PC-3 (cell line): ENCODE results near the gene SELENOM. TPM values are rescaled to one million over a fixed set of nuclear protein-coding genes. Genes with fewer than 3 reads are reported as not detected.

ENCODE experiments used
- ATAC-seq: fragments of 200-7000 bp; cut with Tn5 transposase; 2 replicates; pipeline ENCODE4 v1.9.1; 2020; ENCODE audit warnings: mild to moderate bottlenecking, moderate library complexity
- BruUV-seq: library from RNA; stranded (reverse); fragments of 400-500 nt; replicated peaks from 2 replicates; lab custom pipeline; 2021; lab: Mats Ljungman, UMichigan
- CTCF ChIA-PET: fragments of 300-600 bp; sonication (Branson Sonifier 250); formaldehyde crosslinking; loops from one replicate; lab custom pipeline; 2022; ENCODE audit warnings: antibody characterized with exemption; lab: Charles Lee
- POLR2A ChIA-PET: fragments of 300-600 bp; sonication (Branson Sonifier 250); formaldehyde crosslinking; loops from one replicate; lab custom pipeline; 2022; ENCODE audit warnings: antibody characterized with exemption; ENCODE audit not compliant: unreplicated experiment; lab: Charles Lee
- DNase-seq: peaks from one replicate; pipeline ENCODE4 v3.0.0-alpha.2; 2015
- H2AFZ ChIP-seq: fragments of 300-600 bp; sonication (generic); 2 replicates; pipeline ENCODE4 v1.6.0; 2016; ENCODE audit warnings: antibody characterized with exemption, low read length
- H3F3A ChIP-seq: fragments of 300-600 bp; sonication (generic); one replicate; pipeline ENCODE4 v1.6.0; 2017; ENCODE audit warnings: antibody characterized with exemption, low read length, control low read depth, mild to moderate bottlenecking; ENCODE audit not compliant: unreplicated experiment
- H3K27ac ChIP-seq: fragments of 300-600 bp; sonication (generic); 2 replicates; pipeline ENCODE4 v1.5.1; 2016; ENCODE audit warnings: mild to moderate bottlenecking, low read length
- H3K27me3 ChIP-seq: fragments of 300-600 bp; sonication (generic); 2 replicates; pipeline ENCODE4 v1.6.1; 2016; ENCODE audit warnings: low read length, mixed read lengths
- H3K36me3 ChIP-seq: fragments of 300-600 bp; sonication (generic); 2 replicates; pipeline ENCODE4 v1.6.1; 2016; ENCODE audit warnings: low read depth, mixed run types, low read length, mixed read lengths
- H3K4me1 ChIP-seq: fragments of 300-600 bp; sonication (generic); 2 replicates; pipeline ENCODE4 v1.5.1; 2016; ENCODE audit warnings: low read length; ENCODE audit not compliant: insufficient read depth
- H3K4me2 ChIP-seq: fragments of 300-600 bp; sonication (generic); 2 replicates; pipeline ENCODE4 v1.6.0; 2016; ENCODE audit warnings: low read length
- H3K4me3 ChIP-seq: fragments of 300-600 bp; sonication (generic); 2 replicates; pipeline ENCODE4 v1.5.1; 2016; ENCODE audit warnings: mild to moderate bottlenecking, low read length, mixed read lengths
- H3K79me2 ChIP-seq: fragments of 300-600 bp; sonication (generic); 2 replicates; pipeline ENCODE4 v1.6.1; 2017; ENCODE audit warnings: low read length, mixed read lengths
- H3K9ac ChIP-seq: fragments of 300-600 bp; sonication (generic); 2 replicates; pipeline ENCODE4 v1.6.0; 2016; ENCODE audit warnings: mild to moderate bottlenecking, low read length
- H3K9me2 ChIP-seq: fragments of 300-600 bp; sonication (generic); replicated peaks from 2 replicates; pipeline ENCODE4 v1.6.1; 2016; ENCODE audit warnings: mixed run types, low read length, mixed read lengths
- H3K9me3 ChIP-seq: fragments of 300-600 bp; sonication (generic); 2 replicates; pipeline ENCODE4 v1.6.1; 2016; ENCODE audit warnings: low read length, mixed read lengths
- H4K20me1 ChIP-seq: fragments of 300-600 bp; sonication (generic); 2 replicates; pipeline ENCODE4 v1.6.1; 2016; ENCODE audit warnings: low read length, mixed read lengths
- CTCF ChIP-seq: fragments of 300-600 bp; sonication (generic); conservative IDR thresholded peaks from 2 replicates; pipeline ENCODE4 v1.5.1; 2017; ENCODE audit warnings: antibody characterized with exemption, low read depth, mild to moderate bottlenecking, low read length
- EZH2 ChIP-seq: fragments of 300-600 bp; sonication (generic); IDR thresholded peaks from one replicate; pipeline ENCODE4 v1.6.1; 2017; ENCODE audit warnings: antibody characterized with exemption, mild to moderate bottlenecking, low read length; ENCODE audit not compliant: unreplicated experiment
- EZH2phosphoT487 ChIP-seq: fragments of 300-600 bp; sonication (generic); IDR thresholded peaks from 2 replicates; pipeline ENCODE4 v1.6.1; 2018; ENCODE audit warnings: mild to moderate bottlenecking, antibody characterized with exemption, low read length, borderline replicate concordance
- intact Hi-C: fragments of 100-400 bp; cut with micrococcal nuclease; formaldehyde crosslinking; loops from 2 replicates; pipeline ENCODE4 v1.9.0; 2023
- total RNA-seq: library from RNA; depleted of rRNA; stranded (reverse); fragments of >200 nt; gene quantifications from 2 replicates; pipeline ENCODE4 v1.2.3, GENCODE V29; 2014

Gene SELENOM
- total RNA-seq, 1 experiment from 2014 or later, result 36.8 TPM

- Histone ChIP-seq H3K4me3 (no peak overlapping the region), H2AFZ (no peak overlapping the region), H3K4me1 (no peaks in the 10 kb centered on the region), H3K9ac (no peak overlapping the region), H3K27ac (no peak overlapping the region), H3K36me3 (no peaks in the 10 kb centered on the region), H3K9me2 (no peaks in the 10 kb centered on the region), H3K27me3 (no peaks in the 10 kb centered on the region), H3K4me2 (no peak overlapping the region), H4K20me1 (no peaks in the 10 kb centered on the region), H3F3A (no peaks in the 10 kb centered on the region), H3K9me3 (no peaks in the 10 kb centered on the region), H3K79me2 (no peaks in the 10 kb centered on the region)
- POLR2A ChIA-PET, result no interaction called here
- CTCF ChIA-PET, result no interaction called here
- DNase-seq (no peak), ATAC-seq (no peak)
- TF ChIP-seq EZH2 (no peak), EZH2phosphoT487 (no peak), CTCF (no peak)
- no TSS peak for BruUV-seq
- intact Hi-C loops, result no loop called here
These were observed 30.8 kb upstream of the SELENOM start for GRCh38 chr22:31138126-31138525.

GRCh38 chr22:31137721-31138120 lies 30.4 kb upstream of the SELENOM start:
- H2AFZ ChIP-seq, result no peak overlapping the region
- no peak overlapping the region for H3K4me3 ChIP-seq
- H3K9ac ChIP-seq, result no peak overlapping the region
- POLR2A ChIA-PET, result no interaction called here
- H3K27ac ChIP-seq, result no peak overlapping the region
- no peaks in the 10 kb centered on the region for H3K36me3 ChIP-seq
- no peaks in the 10 kb centered on the region for H3F3A ChIP-seq
- no peaks in the 10 kb centered on the region for H3K4me1 ChIP-seq
- intact Hi-C loops, result no loop called here
- no peak for TF ChIP-seq EZH2phosphoT487
- no peak for TF ChIP-seq EZH2
- TF ChIP-seq CTCF, result no peak
- H3K79me2 ChIP-seq, result no peaks in the 10 kb centered on the region
- no peaks in the 10 kb centered on the region for H3K27me3 ChIP-seq
- H3K9me3 ChIP-seq, result no peaks in the 10 kb centered on the region
- CTCF ChIA-PET, result no interaction called here
- DNase-seq (no peak), ATAC-seq (no peak)
- H3K9me2 ChIP-seq, result no peaks in the 10 kb centered on the region
- no peaks in the 10 kb centered on the region for H4K20me1 ChIP-seq
- H3K4me2 ChIP-seq, result no peak overlapping the region
- BruUV-seq, result no TSS peak

- Histone ChIP-seq H3K4me2 (no peak overlapping the region), H3K4me3 (no peak overlapping the region), H3K9ac (no peak overlapping the region), H3K27ac (no peak overlapping the region), H4K20me1 (no peaks in the 10 kb centered on the region), H3K9me3 (no peaks in the 10 kb centered on the region), H3K36me3 (no peaks in the 10 kb centered on the region), H3K79me2 (no peaks in the 10 kb centered on the region), H3K27me3 (no peaks in the 10 kb centered on the region), H3K4me1 (peaks cover 4% of the 10 kb centered on the region; the same call in 1 of the 2 replicates), H2AFZ (no peak overlapping the region), H3K9me2 (no peaks in the 10 kb centered on the region), H3F3A (no peaks in the 10 kb centered on the region)
- BruUV-seq, result no TSS peak
- TF ChIP-seq EZH2phosphoT487, result no peak
- no peak for TF ChIP-seq EZH2
- no peak for TF ChIP-seq CTCF
- ATAC-seq, result no peak
- POLR2A ChIA-PET, result no interaction called here
- DNase-seq, result no peak
- CTCF ChIA-PET, result no interaction called here
- intact Hi-C loops, result no loop called here
These were observed 29.3 kb upstream of the SELENOM start for GRCh38 chr22:31136711-31137110.
